ENCODE data around the gene UTP14C. TPM values are rescaled to one million over a fixed set of nuclear protein-coding genes. Genes with fewer than 3 reads are reported as not detected.

UTP14C gene
- total and polyA plus RNA-seq, 2 experiments from 2014 or later, result 11.4 to 22.9 TPM

- Histone ChIP-seq H3K27ac (ENCODE audit: low read depth) (no peak overlapping the region), H3K4me1 (ENCODE audit: insufficient read depth) (peaks cover 25% of the 10 kb centered on the region), H3K27me3 (ENCODE audit: insufficient read depth) (no peaks in the 10 kb centered on the region), H3K4me3 (no peak overlapping the region), H3K9me2 (ENCODE audit: insufficient read depth) (no peaks in the 10 kb centered on the region), H3K36me3 (ENCODE audit: insufficient read depth) (no peaks in the 10 kb centered on the region), H4K20me1 (replicated peaks; ENCODE audit: insufficient read depth) (no peaks in the 10 kb centered on the region), H3K4me2 (no peak overlapping the region), H3F3A (replicated peaks; ENCODE audit: low read depth) (no peaks in the 10 kb centered on the region), H2AFZ (no peak overlapping the region), H3K79me2 (replicated peaks; ENCODE audit: insufficient read depth) (no peaks in the 10 kb centered on the region)
- H3K4me1 Mint-ChIP-seq, result peaks cover 49% of the 10 kb centered on the region
- no peaks in the 10 kb centered on the region for H3K9me3 Mint-ChIP-seq
- no peak overlapping the region for H3K27ac Mint-ChIP-seq
- no peak for ATAC-seq
- DNase-seq (ENCODE audit: low spot score), result no peak
- no peaks in the 10 kb centered on the region for H3K36me3 Mint-ChIP-seq (ENCODE audit: low read depth)
- no peak overlapping the region for H3K4me3 Mint-ChIP-seq
- H3K27me3 Mint-ChIP-seq (ENCODE audit: insufficient read depth, low read depth, poor library complexity), result peaks cover 17% of the 10 kb centered on the region
- TF ChIP-seq NANOG (IDR thresholded peaks at IDR 0.05; ENCODE audit: borderline replicate concordance) (no peak), POLR2AphosphoS5 (IDR thresholded peaks at IDR 0.05; ENCODE audit: low read depth) (no peak), ZNF331 (CRISPR knock-in tag; IDR thresholded peaks at IDR 0.05; ENCODE audit: low read depth) (no peak), JUNB (IDR thresholded peaks at IDR 0.05; ENCODE audit: unreplicated experiment) (no peak), ETS1 (IDR thresholded peaks at IDR 0.05) (no peak), ZNF114 (CRISPR knock-in tag; IDR thresholded peaks at IDR 0.05) (no peak), EZH2phosphoT487 (IDR thresholded peaks at IDR 0.05; ENCODE audit: unreplicated experiment) (no peak), ZNF462 (CRISPR knock-in tag; IDR thresholded peaks at IDR 0.05) (no peak), REST (IDR thresholded peaks at IDR 0.05; ENCODE audit: unreplicated experiment) (no peak), STAT1 (IDR thresholded peaks at IDR 0.05; ENCODE audit: unreplicated experiment) (no peak), CTCF (conservative IDR thresholded peaks at IDR 0.05; ENCODE audit: low read depth in 2 of 2) (no peak), EZH2 (IDR thresholded peaks at IDR 0.05; ENCODE audit: low read depth, unreplicated experiment) (no peak), CREB1 (CRISPR knock-in tag; IDR thresholded peaks at IDR 0.05; ENCODE audit: low read depth) (no peak)
These were observed 27.9 kb upstream of the UTP14C start for GRCh38 chr13:51996641-51997040.
